Prostate gland (tissue), 2 donors: ENCODE data around the gene SUMO2. TPM values are rescaled to one million over a fixed set of nuclear protein-coding genes. Genes with fewer than 3 reads are reported as not detected.

Experiments
- DNase-seq: peaks from one replicate; pipeline ENCODE4 v3.0.0-alpha.2; 2019; ENCODE audit warnings: low spot score
- H3K27ac ChIP-seq, 2 donors: fragments of 200-600 bp; sonication (generic); 2 replicates each; pipeline ENCODE4 v1.5.1; 2017 to 2019
- H3K27me3 ChIP-seq: fragments of 200-600 bp; sonication (generic); replicated peaks from 2 replicates; pipeline ENCODE4 v1.5.1; 2019; ENCODE audit not compliant: insufficient read depth
- H3K36me3 ChIP-seq, 2 donors: fragments of 200-600 bp; sonication (generic); 1 replicate in 1 of 2; 2 replicates in 1 of 2; pipeline versions ENCODE4 v1.5.1 to v1.8.1; 2017 to 2019
- H3K4me1 ChIP-seq: fragments of 200-600 bp; sonication (generic); replicated peaks from 2 replicates; pipeline ENCODE4 v1.5.1; 2019
- H3K4me3 ChIP-seq, 2 donors: fragments of 200-600 bp; sonication (generic); 2 replicates each; pipeline ENCODE4 v1.5.1; 2017 to 2019
- H3K9me3 ChIP-seq: fragments of 200-600 bp; sonication (generic); 2 replicates; pipeline ENCODE4 v1.5.1; 2017
- CTCF ChIP-seq, 4 experiments: fragments of 200-600 bp in 2 of 4; fragments of 450-650 bp in 2 of 4; sonication (generic) in 2 of 4; IDR thresholded peaks; 1 replicate in 3 of 4; 2 replicates in 1 of 4; pipeline ENCODE4 v1.5.1; 2016 to 2019; ENCODE audit warnings: antibody characterized with exemption in 4 of 4, mild to moderate bottlenecking in 2 of 4, moderate library complexity in 2 of 4
- POLR2A ChIP-seq: fragments of 450-650 bp; IDR thresholded peaks from one replicate; pipeline ENCODE4 v1.6.1; 2016; ENCODE audit warnings: antibody characterized with exemption, mild to moderate bottlenecking
- POLR2AphosphoS5 ChIP-seq: sonication (generic); formaldehyde crosslinking; IDR thresholded peaks from one replicate; pipeline ENCODE4 v1.6.1; 2017; ENCODE audit warnings: antibody characterized with exemption
- WGBS: methylation state at CpG from one replicate; pipeline ENCODE4 v1.1.5; 2018; 5-methylcytosine and 5-hydroxymethylcytosine counted together
- intact Hi-C: fragments of 100-400 bp; cut with DNase I; formaldehyde crosslinking; loops from one replicate; pipeline ENCODE4 v1.14.2; 2022
- total RNA-seq, 2 donors: library from RNA; depleted of rRNA; stranded (reverse); fragments of >200 nt; gene quantifications; one replicate each; pipeline ENCODE4 v1.1.0, GENCODE V29; 2016

SUMO2 gene
- 10 to 100 TPM; 79.7 to 97.2 TPM for total RNA-seq

GRCh38 chr17:75182569-75183436 is at the start of gene SUMO2:
SUMO2 (minus strand) TSS chr17:75182959; CDS start chr17:75182834, 125 bp downstream.
- Histone ChIP-seq H3K27me3 (no peaks in the 10 kb centered on the region), H3K9me3 (no peaks in the 10 kb centered on the region), H3K4me3 (peak within 1 kb of the TSS; percentile 87 to 89), H3K4me1 (no peaks in the 10 kb centered on the region), H3K27ac (peak within 1 kb of the TSS; percentile 95 to 99), H3K36me3 (peaks cover 0 to 4% of the 10 kb centered on the region in 2 donors)
- intact Hi-C loops = no loop called here
- TF ChIP-seq POLR2AphosphoS5 = peak; percentile 64
- peak in 2 of 4 experiments; percentile 39 to 48 for TF ChIP-seq CTCF (IDR thresholded peaks at IDR 0.05)
- peak; percentile 84 for TF ChIP-seq POLR2A
- 1% methylated on average over 48 of the region's 92 CpGs for WGBS
- DNase-seq = peak; percentile 92

- intact Hi-C loops = no loop called here
- H3K36me3 ChIP-seq = peaks cover 14 to 19% of the 10 kb centered on the region in 2 donors
- H3K9me3 ChIP-seq = no peaks in the 10 kb centered on the region
- H3K4me3 ChIP-seq = no peak overlapping the region
- H3K27ac ChIP-seq = no peak overlapping the region
- no peak for TF ChIP-seq POLR2AphosphoS5
- TF ChIP-seq POLR2A = no peak
- no peak for TF ChIP-seq CTCF (IDR thresholded peaks at IDR 0.05)
- H3K4me1 ChIP-seq = no peaks in the 10 kb centered on the region
- 92% methylated on average over 18 of the region's 18 CpGs for WGBS
- no peak for DNase-seq
- H3K27me3 ChIP-seq = no peaks in the 10 kb centered on the region
These were observed 49.1 kb upstream of the SUMO2 start for GRCh38 chr17:75231741-75232464.

- TF ChIP-seq POLR2AphosphoS5 (no peak), CTCF (IDR thresholded peaks at IDR 0.05) (no peak), POLR2A (no peak)
- Histone ChIP-seq H3K36me3 (peaks cover 19% of the 10 kb centered on the region in 2 donors), H3K27me3 (no peaks in the 10 kb centered on the region), H3K9me3 (no peaks in the 10 kb centered on the region), H3K4me3 (no peak overlapping the region), H3K4me1 (no peaks in the 10 kb centered on the region), H3K27ac (no peak overlapping the region)
- intact Hi-C loops = no loop called here
- 96% methylated on average over 8 of the region's 8 CpGs for WGBS
- no peak for DNase-seq
These were observed 48.3 kb upstream of the SUMO2 start for GRCh38 chr17:75231071-75231470.

GRCh38 chr17:75228847-75229246 is 46.1 kb upstream of the SUMO2 start:
- no peak for TF ChIP-seq POLR2AphosphoS5
- no peak for TF ChIP-seq CTCF (IDR thresholded peaks at IDR 0.05)
- no peak for TF ChIP-seq POLR2A
- Histone ChIP-seq H3K4me1 (no peaks in the 10 kb centered on the region), H3K9me3 (no peaks in the 10 kb centered on the region), H3K27ac (peak overlapping the region; percentile 75 to 80), H3K27me3 (no peaks in the 10 kb centered on the region), H3K4me3 (no peak overlapping the region), H3K36me3 (peaks cover 8 to 19% of the 10 kb centered on the region in 2 donors)
- WGBS = 52% methylated on average over 4 of the region's 4 CpGs
- no peak for DNase-seq
- intact Hi-C loops = no loop called here
